ENCODE results near the gene EPM2AIP1.

GRCh38 chr3:37024092-37024491 is 31.2 kb upstream of the EPM2AIP1 start:
- TF ChIP-seq, protein P1, sequence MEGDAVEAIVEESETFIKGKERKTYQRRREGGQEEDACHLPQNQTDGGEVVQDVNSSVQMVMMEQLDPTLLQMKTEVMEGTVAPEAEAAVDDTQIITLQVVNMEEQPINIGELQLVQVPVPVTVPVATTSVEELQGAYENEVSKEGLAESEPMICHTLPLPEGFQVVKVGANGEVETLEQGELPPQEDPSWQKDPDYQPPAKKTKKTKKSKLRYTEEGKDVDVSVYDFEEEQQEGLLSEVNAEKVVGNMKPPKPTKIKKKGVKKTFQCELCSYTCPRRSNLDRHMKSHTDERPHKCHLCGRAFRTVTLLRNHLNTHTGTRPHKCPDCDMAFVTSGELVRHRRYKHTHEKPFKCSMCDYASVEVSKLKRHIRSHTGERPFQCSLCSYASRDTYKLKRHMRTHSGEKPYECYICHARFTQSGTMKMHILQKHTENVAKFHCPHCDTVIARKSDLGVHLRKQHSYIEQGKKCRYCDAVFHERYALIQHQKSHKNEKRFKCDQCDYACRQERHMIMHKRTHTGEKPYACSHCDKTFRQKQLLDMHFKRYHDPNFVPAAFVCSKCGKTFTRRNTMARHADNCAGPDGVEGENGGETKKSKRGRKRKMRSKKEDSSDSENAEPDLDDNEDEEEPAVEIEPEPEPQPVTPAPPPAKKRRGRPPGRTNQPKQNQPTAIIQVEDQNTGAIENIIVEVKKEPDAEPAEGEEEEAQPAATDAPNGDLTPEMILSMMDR (IDR thresholded peaks at IDR 0.05) = no peak
- no peak for TF ChIP-seq POLR2AphosphoS5 (IDR thresholded peaks at IDR 0.05; ENCODE audit: low read depth, low read length)
- TF ChIP-seq REST (IDR thresholded peaks at IDR 0.05; ENCODE audit: insufficient read depth in 1 of 2, low read depth in 2 of 2, low read length in 1 of 2) = no peak

Measured in Panc1 (cell line).